ENCODE data around the gene CACNA2D3.

DNA sequence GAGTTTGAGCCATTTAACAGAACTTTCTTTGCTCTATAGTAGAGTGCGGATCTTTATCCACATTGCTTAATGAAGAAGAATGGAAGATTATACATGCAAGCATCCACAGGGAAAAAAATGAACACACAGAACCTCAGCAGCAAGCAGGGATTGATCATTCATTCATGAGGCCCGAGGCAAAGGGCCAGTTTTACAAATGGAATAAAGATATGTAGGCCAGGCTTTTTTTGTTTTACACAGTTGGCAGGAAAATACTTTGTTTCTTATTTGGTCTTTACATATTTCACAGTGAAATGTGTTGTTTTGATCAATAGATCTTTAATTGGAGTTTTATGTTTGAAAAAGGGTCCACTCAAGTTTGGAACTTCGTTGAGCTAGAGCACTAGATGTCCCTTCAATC, 688.0 kb downstream of the CACNA2D3 start:
- TF ChIP-seq, protein P1, sequence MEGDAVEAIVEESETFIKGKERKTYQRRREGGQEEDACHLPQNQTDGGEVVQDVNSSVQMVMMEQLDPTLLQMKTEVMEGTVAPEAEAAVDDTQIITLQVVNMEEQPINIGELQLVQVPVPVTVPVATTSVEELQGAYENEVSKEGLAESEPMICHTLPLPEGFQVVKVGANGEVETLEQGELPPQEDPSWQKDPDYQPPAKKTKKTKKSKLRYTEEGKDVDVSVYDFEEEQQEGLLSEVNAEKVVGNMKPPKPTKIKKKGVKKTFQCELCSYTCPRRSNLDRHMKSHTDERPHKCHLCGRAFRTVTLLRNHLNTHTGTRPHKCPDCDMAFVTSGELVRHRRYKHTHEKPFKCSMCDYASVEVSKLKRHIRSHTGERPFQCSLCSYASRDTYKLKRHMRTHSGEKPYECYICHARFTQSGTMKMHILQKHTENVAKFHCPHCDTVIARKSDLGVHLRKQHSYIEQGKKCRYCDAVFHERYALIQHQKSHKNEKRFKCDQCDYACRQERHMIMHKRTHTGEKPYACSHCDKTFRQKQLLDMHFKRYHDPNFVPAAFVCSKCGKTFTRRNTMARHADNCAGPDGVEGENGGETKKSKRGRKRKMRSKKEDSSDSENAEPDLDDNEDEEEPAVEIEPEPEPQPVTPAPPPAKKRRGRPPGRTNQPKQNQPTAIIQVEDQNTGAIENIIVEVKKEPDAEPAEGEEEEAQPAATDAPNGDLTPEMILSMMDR (optimal IDR thresholded peaks at IDR 0.05 in 1 of 3, IDR thresholded peaks at IDR 0.05 in 1 of 3, conservative IDR thresholded peaks at IDR 0.05 in 1 of 3; ENCODE audit: extremely low read depth in 1 of 3, insufficient read depth in 2 of 3, low read length in 3 of 3), result no peak
- no peak for TF ChIP-seq EZH2 (IDR thresholded peaks at IDR 0.05; ENCODE audit: low read length)
